ENCODE results near the gene LIMS2.

LIMS2 gene

GRCh38 chr2:127673291-127674069 is 1.9 kb downstream of the LIMS2 start:
- no peak for DNase-seq (ENCODE audit: low read depth)
- H3K4me3 ChIP-seq (ENCODE audit: low read length): no peak overlapping the region
- TF ChIP-seq CTCF (IDR thresholded peaks at IDR 0.05; ENCODE audit: insufficient read depth, low read depth, low read length, missing control alignments): no peak

DNA sequence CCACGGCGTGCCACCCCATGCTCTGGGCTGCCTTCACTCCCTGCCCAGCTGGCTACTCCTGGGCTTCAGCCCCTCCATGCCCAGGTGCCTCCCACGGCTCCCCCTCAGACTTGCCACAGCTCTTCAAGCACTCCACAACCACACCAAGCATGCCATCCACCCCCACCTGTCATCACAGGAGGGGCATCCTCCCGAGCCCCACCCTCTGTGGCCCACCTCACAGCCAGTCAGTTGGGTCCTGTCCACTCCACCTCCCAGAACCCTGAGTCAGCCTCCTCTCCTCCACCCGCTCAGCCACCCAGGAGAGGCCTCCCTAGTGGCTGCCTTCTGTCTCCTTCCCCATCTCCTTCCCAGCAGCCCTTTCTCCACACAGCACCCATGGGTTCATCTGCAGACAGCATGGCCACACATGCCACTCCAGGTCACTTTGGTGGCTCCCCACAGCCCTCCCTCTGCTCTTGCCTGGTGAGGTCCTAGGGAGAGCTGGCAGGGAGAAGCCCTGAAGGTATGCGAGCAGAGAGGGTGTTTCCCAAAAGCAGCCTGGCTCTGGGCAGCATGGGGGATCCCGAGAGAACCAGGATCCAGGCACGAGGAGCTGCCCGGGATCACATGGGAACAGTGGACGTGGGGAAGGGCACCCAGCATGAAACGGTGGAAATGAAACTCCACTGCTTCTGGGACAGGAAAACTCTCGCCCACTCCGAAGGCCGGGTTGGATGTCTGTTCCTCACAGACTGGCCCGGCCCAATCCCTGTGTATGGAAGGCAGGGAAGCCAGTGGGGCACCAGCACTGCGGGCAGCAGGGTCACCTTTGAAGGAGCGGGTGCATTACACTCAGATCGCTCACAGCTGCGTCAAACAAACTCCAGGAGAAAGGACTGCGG is 2.7 kb downstream of the LIMS2 start:
- no peak for TF ChIP-seq CTCF (IDR thresholded peaks at IDR 0.05; ENCODE audit: insufficient read depth, low read depth, low read length, missing control alignments)
- no peak overlapping the region for H3K4me3 ChIP-seq (ENCODE audit: low read length)
- no peak for DNase-seq (ENCODE audit: low read depth)

GRCh38 chr2:127671557-127672302 is 3.6 kb downstream of the LIMS2 start:
- DNase-seq (ENCODE audit: low read depth): no peak
- no peak for TF ChIP-seq CTCF (IDR thresholded peaks at IDR 0.05; ENCODE audit: insufficient read depth, low read depth, low read length, missing control alignments)
- no peak overlapping the region for H3K4me3 ChIP-seq (ENCODE audit: low read length)

GRCh38 chr2:127670957-127671290 is 4.4 kb downstream of the LIMS2 start:
- no peak for DNase-seq (ENCODE audit: low read depth)
- no peak overlapping the region for H3K4me3 ChIP-seq (ENCODE audit: low read length)
- TF ChIP-seq CTCF (IDR thresholded peaks at IDR 0.05; ENCODE audit: insufficient read depth, low read depth, low read length, missing control alignments): no peak

- H3K4me3 ChIP-seq (ENCODE audit: low read length): no peak overlapping the region
- no peak for DNase-seq (ENCODE audit: low read depth)
- no peak for TF ChIP-seq CTCF (IDR thresholded peaks at IDR 0.05; ENCODE audit: insufficient read depth, low read depth, low read length, missing control alignments)
Observed at GRCh38 chr2:127670055-127670956, 5.0 kb downstream of the LIMS2 start.

- no peak for DNase-seq (ENCODE audit: low read depth)
- TF ChIP-seq CTCF (IDR thresholded peaks at IDR 0.05; ENCODE audit: insufficient read depth, low read depth, low read length, missing control alignments): no peak
Observed at GRCh38 chr2:127669056-127669455, 6.3 kb downstream of the LIMS2 start.

More at GRCh38 chr2:127669056-127669455, 6.3 kb downstream of the LIMS2 start:
- H3K4me3 ChIP-seq (ENCODE audit: low read length): no peak overlapping the region
